Tibial nerve (tissue), 4 donors: ENCODE results near the gene SECISBP2L.

Source experiments
- CTCF ChIP-seq, 5 experiments: fragments of 200-600 bp in 3 of 5; fragments of 450-650 bp in 2 of 5; sonication (generic) in 3 of 5; IDR thresholded peaks; one replicate each; pipeline ENCODE4 v1.5.1; 2016 to 2019; ENCODE audit warnings: antibody characterized with exemption in 5 of 5, mild to moderate bottlenecking in 3 of 5, moderate library complexity in 2 of 5
- EP300 ChIP-seq, 2 donors: sonication (generic); formaldehyde crosslinking; IDR thresholded peaks; one replicate each; pipeline ENCODE4 v1.6.1; 2017; ENCODE audit warnings: antibody characterized with exemption in 2 of 2, mild to moderate bottlenecking in 1 of 2
- POLR2A ChIP-seq, 2 donors: fragments of 450-650 bp; IDR thresholded peaks; one replicate each; pipeline ENCODE4 v1.6.1; 2017; ENCODE audit warnings: antibody characterized with exemption in 2 of 2, mild to moderate bottlenecking in 2 of 2, moderate library complexity in 2 of 2

DNA sequence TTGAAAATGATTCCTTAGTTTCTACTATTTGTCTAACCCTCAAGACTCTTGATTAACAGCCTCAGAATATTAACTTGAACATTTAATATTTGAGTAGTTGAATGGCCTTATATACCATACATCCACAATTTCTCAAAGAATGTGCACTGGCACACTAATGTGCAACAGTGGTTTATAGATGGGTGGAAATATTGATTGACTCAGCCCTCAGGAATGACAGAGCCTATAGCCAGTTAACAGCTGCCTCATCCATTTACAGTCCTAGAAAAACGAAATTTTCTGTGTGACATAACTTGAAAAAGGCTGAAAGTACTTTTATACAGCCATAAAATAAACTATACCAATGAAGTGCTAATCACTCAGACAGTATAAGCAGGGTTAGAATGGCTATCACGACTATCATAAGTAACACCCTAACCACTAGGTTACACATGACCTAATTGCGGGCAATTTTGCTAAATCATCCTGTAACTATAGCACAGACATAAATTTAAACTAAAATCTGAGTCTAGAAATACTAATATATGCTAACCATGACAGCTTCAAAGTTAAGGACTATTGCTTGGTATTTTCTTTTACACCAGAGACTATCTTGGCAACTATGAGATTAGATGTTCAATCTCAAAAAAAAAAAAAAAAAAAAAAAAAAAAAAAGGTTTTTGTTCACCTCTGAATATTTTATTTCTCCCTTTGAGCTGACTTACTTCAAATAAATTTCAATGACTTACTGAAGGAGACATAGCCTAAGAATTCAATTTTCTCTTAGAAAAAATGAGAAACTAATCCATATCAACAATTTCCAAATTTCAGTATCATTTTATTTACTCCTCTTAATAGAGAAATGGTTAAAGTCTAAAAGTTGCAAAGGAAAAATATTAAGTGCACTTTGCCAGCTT, 9.3 kb downstream of the SECISBP2L start:
- TF ChIP-seq CTCF (IDR thresholded peaks at IDR 0.05): no peak
- no peak for TF ChIP-seq POLR2A (IDR thresholded peaks at IDR 0.05)
- no peak for TF ChIP-seq EP300 (IDR thresholded peaks at IDR 0.05)
